Kidney (tissue), 14 donors: ENCODE data around the gene PDYN. TPM values are rescaled to one million over a fixed set of nuclear protein-coding genes. Genes with fewer than 3 reads are reported as not detected.

Source experiments
- DNase-seq, 5 donors: peaks; one replicate each; pipeline ENCODE4 v3.0.0-alpha.2; 2013 to 2020
- FAIRE-seq: peaks from 2 replicates; lab custom pipeline; 2012; peaks lifted over from hg19 to GRCh38; lab: Jason Lieb, UNC
- H3K27ac ChIP-seq, 2 donors: one replicate each; pipeline ENCODE4 v1.7.0; 2013; ENCODE audit warnings: low read depth in 2 of 2, low read length in 2 of 2, inconsistent platforms in 1 of 2
- H3K27me3 ChIP-seq: one replicate; pipeline ENCODE4 v1.7.1; 2013; ENCODE audit warnings: low read length, inconsistent platforms; ENCODE audit not compliant: control insufficient read depth, insufficient read depth
- H3K36me3 ChIP-seq, 3 donors: one replicate each; pipeline versions ENCODE4 v1.7.0 to v1.7.1; 2013; ENCODE audit warnings: low read length in 3 of 3, control low read depth in 1 of 3, inconsistent platforms in 1 of 3; ENCODE audit not compliant: insufficient read depth in 3 of 3, control insufficient read depth in 2 of 3
- H3K4me1 ChIP-seq, 3 donors: one replicate each; pipeline versions ENCODE4 v1.7.0 to v1.7.1; 2013; ENCODE audit warnings: low read length in 3 of 3, inconsistent platforms in 1 of 3, low read depth in 1 of 3; ENCODE audit not compliant: control insufficient read depth in 2 of 3, insufficient read depth in 2 of 3
- H3K4me3 ChIP-seq, 3 donors: one replicate each; pipeline versions ENCODE4 v1.7.0 to v1.8.1; 2013; ENCODE audit warnings: low read length in 3 of 3, control low read depth in 1 of 3, inconsistent platforms in 1 of 3
- H3K9ac ChIP-seq, 3 donors: one replicate each; pipeline versions ENCODE4 v1.7.0 to v1.7.1; 2013; ENCODE audit warnings: low read length in 3 of 3, control low read depth in 1 of 3, inconsistent platforms in 1 of 3
- H3K9me3 ChIP-seq, 3 donors: one replicate each; pipeline versions ENCODE4 v1.7.0 to v1.7.1; 2013; ENCODE audit warnings: low read length in 3 of 3, control low read depth in 1 of 3, inconsistent platforms in 1 of 3; ENCODE audit not compliant: control insufficient read depth in 2 of 3, insufficient read depth in 1 of 3
- intact Hi-C: fragments of 100-400 bp; cut with DNase I; formaldehyde crosslinking; loops from one replicate; pipeline ENCODE4 v1.11.1; 2022
- polyA plus RNA-seq: library from polyadenylated mRNA; stranded (reverse); fragments of 350-450 nt; fragmentation: Illumina TruSeq; extraction: RNeasy Lipid Tissue Mini Kit (QIAGEN cat#74804); gene quantifications from one replicate; pipeline ENCODE4 v1.2.3, GENCODE V29; 2014; ENCODE audit warnings: low read depth, low replicate concordance; ENCODE audit not compliant: insufficient read depth
- total RNA-seq: library from RNA; stranded (reverse); fragmentation: NEBNext Ultra II Directional; extraction: Animal tissue kit (Norgen Biotek cat#: 25700); gene quantifications from one replicate; pipeline ENCODE4 v1.2.1, GENCODE V29; 2021
- TF ChIP-seq, protein P1 (sequence below): IDR thresholded peaks from 3 replicates; pipeline ENCODE4 v1.5.1; 2012; ENCODE audit warnings: mild to moderate bottlenecking, moderate library complexity, borderline replicate concordance; ENCODE audit not compliant: insufficient read depth; ENCODE audit errors: extremely low read depth
- donor health status: control.
- donor health status: control.
- donor health status: control.
- donor health status: control.
- donor health status: control.
- donor health status: DM: yes; HTN: yes; CAD: no.
- donor health status: Normal renal cell carcinoma (clear cell type).

PDYN gene
- total and polyA plus RNA-seq, 2 donors from 2014 or later: not detected

DNA sequence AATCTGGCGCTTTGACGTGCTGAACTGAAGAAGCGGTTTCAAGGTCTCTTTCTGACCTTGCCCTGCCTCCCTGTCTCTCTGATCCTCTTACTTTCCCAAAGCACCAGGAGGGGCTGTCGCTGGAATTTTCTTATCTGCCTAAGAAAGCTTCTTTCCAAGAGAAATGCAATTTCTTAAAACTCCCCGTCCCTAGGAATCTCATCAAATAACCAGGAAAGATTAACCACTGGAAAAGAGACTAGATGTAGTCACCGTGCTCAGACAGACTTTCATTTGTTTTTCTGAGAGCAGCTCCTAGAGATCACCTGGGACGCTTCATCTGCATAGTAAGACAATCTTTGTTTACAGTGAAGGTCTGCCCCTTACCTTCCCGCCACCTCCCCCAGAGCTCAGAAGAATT, 38.6 kb downstream of the PDYN start:
- FAIRE-seq (no peak), DNase-seq (no peak)
- H3K4me1 ChIP-seq: no peaks in the 10 kb centered on the region
- H3K27me3 ChIP-seq: no peaks in the 10 kb centered on the region
- H3K27ac ChIP-seq: no peak overlapping the region
- no peak overlapping the region for H3K4me3 ChIP-seq
- TF ChIP-seq, protein P1, sequence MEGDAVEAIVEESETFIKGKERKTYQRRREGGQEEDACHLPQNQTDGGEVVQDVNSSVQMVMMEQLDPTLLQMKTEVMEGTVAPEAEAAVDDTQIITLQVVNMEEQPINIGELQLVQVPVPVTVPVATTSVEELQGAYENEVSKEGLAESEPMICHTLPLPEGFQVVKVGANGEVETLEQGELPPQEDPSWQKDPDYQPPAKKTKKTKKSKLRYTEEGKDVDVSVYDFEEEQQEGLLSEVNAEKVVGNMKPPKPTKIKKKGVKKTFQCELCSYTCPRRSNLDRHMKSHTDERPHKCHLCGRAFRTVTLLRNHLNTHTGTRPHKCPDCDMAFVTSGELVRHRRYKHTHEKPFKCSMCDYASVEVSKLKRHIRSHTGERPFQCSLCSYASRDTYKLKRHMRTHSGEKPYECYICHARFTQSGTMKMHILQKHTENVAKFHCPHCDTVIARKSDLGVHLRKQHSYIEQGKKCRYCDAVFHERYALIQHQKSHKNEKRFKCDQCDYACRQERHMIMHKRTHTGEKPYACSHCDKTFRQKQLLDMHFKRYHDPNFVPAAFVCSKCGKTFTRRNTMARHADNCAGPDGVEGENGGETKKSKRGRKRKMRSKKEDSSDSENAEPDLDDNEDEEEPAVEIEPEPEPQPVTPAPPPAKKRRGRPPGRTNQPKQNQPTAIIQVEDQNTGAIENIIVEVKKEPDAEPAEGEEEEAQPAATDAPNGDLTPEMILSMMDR: no peak
- intact Hi-C loops: no loop called here
- H3K9me3 ChIP-seq: no peaks in the 10 kb centered on the region
- H3K9ac ChIP-seq: no peak overlapping the region
- H3K36me3 ChIP-seq: no peaks in the 10 kb centered on the region

GRCh38 chr20:1953621-1954020, 40.2 kb downstream of the PDYN start:
- H3K4me1 ChIP-seq: no peaks in the 10 kb centered on the region
- no peak overlapping the region for H3K9ac ChIP-seq
- H3K27me3 ChIP-seq: no peaks in the 10 kb centered on the region
- TF ChIP-seq, protein P1: no peak
- intact Hi-C loops: no loop called here
- H3K27ac ChIP-seq: no peak overlapping the region
- no peaks in the 10 kb centered on the region for H3K36me3 ChIP-seq
- no peak for DNase-seq
- no peak overlapping the region for H3K4me3 ChIP-seq
- no peaks in the 10 kb centered on the region for H3K9me3 ChIP-seq
- FAIRE-seq: no peak

DNA sequence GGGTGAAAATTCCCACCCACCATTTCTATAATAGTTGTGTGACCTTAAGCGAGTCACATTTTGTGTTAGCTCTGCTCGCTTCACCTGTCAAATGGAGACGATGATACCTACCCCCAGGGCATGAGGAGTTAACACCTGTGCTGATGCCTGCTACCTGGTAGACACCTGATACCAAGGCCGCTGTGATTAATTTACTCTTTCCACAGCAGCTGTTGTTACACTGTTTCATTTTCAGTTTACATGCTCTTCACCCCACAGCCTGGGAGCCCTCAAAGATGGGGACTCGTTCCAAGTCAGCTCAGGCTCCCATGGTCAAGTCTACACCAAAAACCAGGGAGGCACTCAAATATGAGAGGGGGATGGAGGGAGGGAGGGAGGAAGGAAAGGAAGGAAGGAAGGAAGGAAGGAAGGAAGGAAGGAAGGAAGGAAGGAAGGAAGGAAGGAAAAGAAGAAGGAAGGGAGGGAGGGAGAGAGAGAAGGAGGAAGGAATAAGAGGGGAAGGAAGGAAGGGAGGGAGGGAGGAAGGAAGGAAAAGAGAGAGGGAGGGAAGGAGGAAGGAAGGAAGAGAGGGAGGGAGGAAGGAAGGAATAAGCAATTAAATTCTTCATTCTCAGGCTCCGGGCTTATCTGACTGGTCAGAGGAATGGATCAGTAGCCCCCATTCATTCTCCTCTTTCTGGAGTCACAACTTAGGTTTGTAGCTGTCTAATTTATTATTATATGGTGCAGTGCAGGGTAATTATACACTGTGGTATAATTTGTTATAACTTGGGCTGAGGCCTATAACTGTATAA, 40.9 kb downstream of the PDYN start:
- DNase-seq (no peak), FAIRE-seq (no peak)
- no peak overlapping the region for H3K4me3 ChIP-seq
- H3K4me1 ChIP-seq: no peaks in the 10 kb centered on the region
- H3K36me3 ChIP-seq: no peaks in the 10 kb centered on the region
- intact Hi-C loops: no loop called here
- no peak overlapping the region for H3K27ac ChIP-seq
- H3K27me3 ChIP-seq: no peaks in the 10 kb centered on the region
- H3K9ac ChIP-seq: no peak overlapping the region
- no peaks in the 10 kb centered on the region for H3K9me3 ChIP-seq
- TF ChIP-seq, protein P1: no peak
